B cell (primary cell): ENCODE results near the gene FAM107B. TPM values are rescaled to one million over a fixed set of nuclear protein-coding genes. Genes with fewer than 3 reads are reported as not detected.
A peak's percentile ranks its signal among the peaks of the same experiment; 100 is the strongest.

ENCODE experiments used
- ATAC-seq: fragments of 200-7000 bp; cut with Tn5 transposase; one replicate; pipeline ENCODE4 v1.10.0; 2021; ENCODE audit warnings: low read depth, mild to moderate bottlenecking, moderate number of reproducible peaks, moderate library complexity
- CTCF ChIA-PET: fragments of 350-600 bp; sonication (Branson Sonifier 250); formaldehyde crosslinking; loops from one replicate; lab custom pipeline; 2021; ENCODE audit warnings: antibody characterized with exemption, inconsistent platforms; lab: Charles Lee
- POLR2A ChIA-PET: fragments of 350-600 bp; sonication (Branson Sonifier 250); formaldehyde crosslinking; loops from one replicate; lab custom pipeline; 2021; ENCODE audit warnings: antibody characterized with exemption; lab: Charles Lee
- DNase-seq: peaks from one replicate; pipeline ENCODE4 v3.0.0; 2013
- H2AFZ ChIP-seq: 2 replicates; pipeline ENCODE4 v1.6.1; 2012; ENCODE audit warnings: mild to moderate bottlenecking, low read depth, low read length; ENCODE audit not compliant: insufficient read depth, poor library complexity, severe bottlenecking
- H3K27ac ChIP-seq, 2 donors: 1 replicate in 1 of 2; 2 replicates in 1 of 2; pipeline ENCODE4 v1.5.1; 2012 to 2013; ENCODE audit warnings: low read length in 2 of 2, mild to moderate bottlenecking in 2 of 2, moderate library complexity in 1 of 2
- H3K27me3 ChIP-seq, 4 experiments: fragments of 200-600 bp in 1 of 4; sonication (generic) in 1 of 4; replicated peaks in 1 of 4; 1 replicate in 2 of 4; 2 replicates in 2 of 4; pipeline versions ENCODE4 v1.6.1 to v1.7.0; 2013 to 2016; ENCODE audit warnings: low read length in 3 of 4, mild to moderate bottlenecking in 2 of 4, mixed read lengths in 1 of 4, moderate library complexity in 1 of 4; ENCODE audit not compliant: insufficient read depth in 4 of 4, control insufficient read depth in 3 of 4; ENCODE audit errors: control extremely low read depth in 1 of 4
- H3K36me3 ChIP-seq, 2 experiments: replicated peaks in 1 of 2; 1 replicate in 1 of 2; 2 replicates in 1 of 2; pipeline versions ENCODE4 v1.6.1 to v1.7.1; 2013; ENCODE audit warnings: low read length in 1 of 2; ENCODE audit not compliant: insufficient read depth in 2 of 2, control insufficient read depth in 1 of 2; ENCODE audit errors: control extremely low read depth in 1 of 2, extremely low read depth in 1 of 2
- H3K4me1 ChIP-seq, 2 donors: fragments of 200-600 bp in 1 of 2; sonication (generic) in 1 of 2; 1 replicate in 1 of 2; 2 replicates in 1 of 2; pipeline versions ENCODE4 v1.5.1 to v1.6.1; 2013 to 2017; ENCODE audit warnings: low read length in 2 of 2; ENCODE audit not compliant: control insufficient read depth in 2 of 2, insufficient read depth in 2 of 2
- H3K4me2 ChIP-seq: replicated peaks from 2 replicates; pipeline ENCODE3; 2012; ENCODE audit warnings: mild to moderate bottlenecking, low read depth, low read length; ENCODE audit not compliant: poor library complexity, severe bottlenecking
- H3K4me3 ChIP-seq, 5 experiments: fragments of 200-600 bp in 1 of 5; sonication (generic) in 1 of 5; 1 replicate in 3 of 5; 2 replicates in 2 of 5; pipeline versions ENCODE4 v1.5.1 to v1.7.0; 2011 to 2016; ENCODE audit warnings: low read length in 4 of 5, mild to moderate bottlenecking in 4 of 5, low read depth in 2 of 5, control low read depth in 1 of 5, moderate library complexity in 1 of 5; ENCODE audit not compliant: insufficient read depth in 1 of 5; ENCODE audit errors: control extremely low read depth in 1 of 5, extremely low read depth in 1 of 5
- H3K79me2 ChIP-seq: fragments of 200-600 bp; sonication (generic); one replicate; pipeline ENCODE4 v1.6.0; 2016; ENCODE audit warnings: low read length; ENCODE audit not compliant: control insufficient read depth, insufficient read depth
- H3K9ac ChIP-seq: fragments of 200-600 bp; sonication (generic); 2 replicates; pipeline ENCODE4 v1.6.1; 2017; ENCODE audit warnings: mild to moderate bottlenecking, low read length, moderate library complexity
- H3K9me3 ChIP-seq, 3 donors: one replicate each; pipeline versions ENCODE4 v1.6.1 to v1.7.1; 2013; ENCODE audit warnings: low read length in 2 of 3; ENCODE audit not compliant: control insufficient read depth in 2 of 3, insufficient read depth in 1 of 3; ENCODE audit errors: control extremely low read depth in 1 of 3
- H4K20me1 ChIP-seq: 2 replicates; pipeline ENCODE4 v1.6.0; 2012; ENCODE audit warnings: mild to moderate bottlenecking, low read length; ENCODE audit not compliant: insufficient read depth, control insufficient read depth, poor library complexity, severe bottlenecking
- H3K27ac Mint-ChIP-seq: one replicate; pipeline ENCODE4 v1.8.0; 2021; ENCODE audit warnings: mixed read lengths
- H3K27me3 Mint-ChIP-seq: one replicate; pipeline ENCODE4 v1.8.0; 2021; ENCODE audit warnings: mixed read lengths
- H3K4me1 Mint-ChIP-seq: one replicate; pipeline ENCODE4 v1.8.0; 2021; ENCODE audit warnings: mixed read lengths
- H3K4me3 Mint-ChIP-seq: one replicate; pipeline ENCODE4 v1.8.0; 2021; ENCODE audit warnings: mixed read lengths
- H3K9me3 Mint-ChIP-seq: one replicate; pipeline ENCODE4 v1.8.0; 2022; ENCODE audit warnings: mixed read lengths; ENCODE audit not compliant: insufficient read depth
- EZH2 ChIP-seq: IDR thresholded peaks from 2 replicates; pipeline ENCODE4 v1.6.1; 2012; ENCODE audit warnings: borderline replicate concordance, low read depth, mild to moderate bottlenecking, moderate library complexity, low read length; ENCODE audit not compliant: insufficient read depth, poor library complexity, severe bottlenecking
- WGBS: methylation state at CpG from one replicate; pipeline ENCODE4 v1.1.5; 2013; ENCODE audit warnings: missing lambda C conversion rate; ENCODE audit not compliant: insufficient coverage; 5-methylcytosine and 5-hydroxymethylcytosine counted together
- intact Hi-C: fragments of 100-400 bp; cut with micrococcal nuclease; formaldehyde crosslinking; loops from one replicate; pipeline ENCODE4 v1.10.0; 2022
- polyA plus RNA-seq: library from polyadenylated mRNA; depleted of rRNA; stranded (reverse); fragments of >200 nt; gene quantifications from 2 replicates; pipeline ENCODE4 v1.2.3, GENCODE V29; 2012
- total RNA-seq, 2 donors: library from RNA; stranded (reverse); fragments of 120-200 nt in 1 of 2; gene quantifications; 1 replicate in 1 of 2; 2 replicates in 1 of 2; pipeline versions ENCODE4 v1.2.3 to v1.2.4, GENCODE V29; 2013 to 2022
- TF ChIP-seq, protein P1 (sequence below): fragments of 200-600 bp; IDR thresholded peaks from one replicate; pipeline ENCODE4 v1.8.0; 2022; ENCODE audit warnings: antibody characterized with exemption, mild to moderate bottlenecking

Gene FAM107B
- total and polyA plus RNA-seq, 2 donors (not counting 1 experiment from before 2014, with no cell fraction given) = 31.9 to 318 TPM

DNA sequence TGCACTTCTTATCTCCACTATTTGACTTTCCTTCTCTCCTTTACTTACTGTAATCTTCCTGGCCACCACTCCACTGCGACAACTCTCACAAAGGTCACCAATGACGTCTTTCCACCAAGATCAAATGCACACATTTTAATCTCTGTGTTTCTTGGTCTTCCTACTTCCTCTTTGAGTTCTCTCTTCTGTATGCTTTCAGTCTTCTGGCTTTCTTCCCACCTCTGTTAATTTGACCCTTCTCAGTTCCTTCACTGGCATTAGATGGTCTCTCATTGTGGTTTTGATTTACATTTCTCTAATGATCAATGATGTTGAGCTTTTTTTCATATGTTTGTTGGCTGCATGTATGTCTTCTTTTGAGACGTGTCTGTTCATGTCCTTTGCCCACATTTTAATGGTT, 31.9 kb downstream of the FAM107B start:
- H3K27ac ChIP-seq = peak overlapping the region; percentile 93 to 98
- H3K9ac ChIP-seq = peak overlapping the region; percentile 9
- peak overlapping the region; percentile 58 for H3K4me2 ChIP-seq
- H3K4me3 ChIP-seq = peak overlapping the region in 1 of 5 experiments; percentile 14
- peak; percentile 78 for DNase-seq
- H3K36me3 ChIP-seq = no peaks in the 10 kb centered on the region
- ChIA-PET POLR2A (interaction anchor here (0.7 to 4.0 kb wide), 5 partner anchors 10 to 160 kb away, joined by 3 to 54 read pairs (median 4); no protein-coding TSS in a partner anchor), CTCF (interaction anchor here (0.8 to 2.2 kb wide), 3 partner anchors 9 to 117 kb away, joined by 3 to 11 read pairs (median 3); no protein-coding TSS in a partner anchor)
- no peaks in the 10 kb centered on the region for H3K27me3 Mint-ChIP-seq
- 0% methylated on average over 2 of the region's 3 CpGs for WGBS
- TF ChIP-seq, protein P1, sequence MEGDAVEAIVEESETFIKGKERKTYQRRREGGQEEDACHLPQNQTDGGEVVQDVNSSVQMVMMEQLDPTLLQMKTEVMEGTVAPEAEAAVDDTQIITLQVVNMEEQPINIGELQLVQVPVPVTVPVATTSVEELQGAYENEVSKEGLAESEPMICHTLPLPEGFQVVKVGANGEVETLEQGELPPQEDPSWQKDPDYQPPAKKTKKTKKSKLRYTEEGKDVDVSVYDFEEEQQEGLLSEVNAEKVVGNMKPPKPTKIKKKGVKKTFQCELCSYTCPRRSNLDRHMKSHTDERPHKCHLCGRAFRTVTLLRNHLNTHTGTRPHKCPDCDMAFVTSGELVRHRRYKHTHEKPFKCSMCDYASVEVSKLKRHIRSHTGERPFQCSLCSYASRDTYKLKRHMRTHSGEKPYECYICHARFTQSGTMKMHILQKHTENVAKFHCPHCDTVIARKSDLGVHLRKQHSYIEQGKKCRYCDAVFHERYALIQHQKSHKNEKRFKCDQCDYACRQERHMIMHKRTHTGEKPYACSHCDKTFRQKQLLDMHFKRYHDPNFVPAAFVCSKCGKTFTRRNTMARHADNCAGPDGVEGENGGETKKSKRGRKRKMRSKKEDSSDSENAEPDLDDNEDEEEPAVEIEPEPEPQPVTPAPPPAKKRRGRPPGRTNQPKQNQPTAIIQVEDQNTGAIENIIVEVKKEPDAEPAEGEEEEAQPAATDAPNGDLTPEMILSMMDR = no peak
- TF ChIP-seq EZH2 = no peak
- H3K9me3 Mint-ChIP-seq = no peaks in the 10 kb centered on the region
- peak; percentile 83 for ATAC-seq
- H3K4me1 Mint-ChIP-seq = peaks cover 83% of the 10 kb centered on the region
- H3K9me3 ChIP-seq = no peaks in the 10 kb centered on the region
- H3K27ac Mint-ChIP-seq = peak overlapping the region; percentile 88
- H2AFZ ChIP-seq = no peak overlapping the region
- intact Hi-C loops = loop anchor here (1.0 to 10.0 kb wide), 4 partner anchors 84 to 402 kb away; partner anchors contain the start of gene DCLRE1C
- H3K4me3 Mint-ChIP-seq = peak overlapping the region; percentile 74
- peaks cover 71 to 76% of the 10 kb centered on the region in 2 donors for H3K4me1 ChIP-seq
- no peaks in the 10 kb centered on the region for H4K20me1 ChIP-seq
- no peaks in the 10 kb centered on the region for H3K27me3 ChIP-seq
- peaks cover 8% of the 10 kb centered on the region for H3K79me2 ChIP-seq

DNA sequence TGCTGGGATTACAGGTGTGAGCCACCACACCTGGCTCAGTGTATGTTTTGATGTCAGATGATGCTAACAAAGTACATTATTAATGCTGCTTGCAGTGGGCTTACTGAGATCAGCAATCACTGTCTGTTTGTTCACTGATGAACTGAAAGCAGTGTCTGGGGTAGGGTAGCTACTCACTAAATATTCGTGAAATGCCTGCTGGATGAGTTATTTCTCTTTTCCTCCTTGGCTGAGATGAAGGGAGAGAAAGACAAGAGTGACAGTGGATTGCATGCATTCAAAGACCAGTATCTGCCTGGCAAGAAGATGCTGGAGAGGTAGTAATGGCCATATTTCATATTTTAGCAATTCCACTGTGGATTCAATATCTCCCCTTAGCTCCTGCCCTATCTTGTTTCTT, 32.3 kb downstream of the FAM107B start:
- no peaks in the 10 kb centered on the region for H3K36me3 ChIP-seq
- H3K27me3 ChIP-seq = no peaks in the 10 kb centered on the region
- no CpG with 5 or more reads among the region's 1 CpG for WGBS
- H3K79me2 ChIP-seq = peaks cover 8% of the 10 kb centered on the region
- peak overlapping the region; percentile 9 for H3K9ac ChIP-seq
- ATAC-seq (peak; percentile 12), DNase-seq (no peak)
- intact Hi-C loops = loop anchor here (5.0 to 10.0 kb wide), 2 partner anchors 210 to 402 kb away; partner anchors contain the start of gene DCLRE1C
- H3K4me3 Mint-ChIP-seq = peak overlapping the region; percentile 74
- H4K20me1 ChIP-seq = no peaks in the 10 kb centered on the region
- CTCF ChIA-PET = interaction anchor here (0.6 to 2.2 kb wide), 4 partner anchors 9 to 559 kb away, joined by 3 to 11 read pairs (median 3); no protein-coding TSS in a partner anchor
- H3K9me3 ChIP-seq = no peaks in the 10 kb centered on the region
- H2AFZ ChIP-seq = no peak overlapping the region
- H3K4me3 ChIP-seq = peak overlapping the region in 1 of 5 experiments; percentile 14
- peaks cover 84% of the 10 kb centered on the region for H3K4me1 Mint-ChIP-seq
- POLR2A ChIA-PET = interaction anchor here (0.7 to 4.0 kb wide), 5 partner anchors 10 to 159 kb away, joined by 3 to 54 read pairs (median 4); no protein-coding TSS in a partner anchor
- peaks cover 74 to 76% of the 10 kb centered on the region in 2 donors for H3K4me1 ChIP-seq
- H3K27ac ChIP-seq = peak overlapping the region; percentile 93 to 98
- H3K27me3 Mint-ChIP-seq = no peaks in the 10 kb centered on the region
- H3K4me2 ChIP-seq = peak overlapping the region; percentile 58
- TF ChIP-seq, protein P1 = no peak
- no peak for TF ChIP-seq EZH2
- no peaks in the 10 kb centered on the region for H3K9me3 Mint-ChIP-seq
- peak overlapping the region; percentile 88 for H3K27ac Mint-ChIP-seq
